ENCODE measurements around the gene FAM20C.

The FAM20C gene

GRCh38 chr7:211033-211714 lies 18.8 kb downstream of the FAM20C start:
- DNase-seq = no peak

DNA sequence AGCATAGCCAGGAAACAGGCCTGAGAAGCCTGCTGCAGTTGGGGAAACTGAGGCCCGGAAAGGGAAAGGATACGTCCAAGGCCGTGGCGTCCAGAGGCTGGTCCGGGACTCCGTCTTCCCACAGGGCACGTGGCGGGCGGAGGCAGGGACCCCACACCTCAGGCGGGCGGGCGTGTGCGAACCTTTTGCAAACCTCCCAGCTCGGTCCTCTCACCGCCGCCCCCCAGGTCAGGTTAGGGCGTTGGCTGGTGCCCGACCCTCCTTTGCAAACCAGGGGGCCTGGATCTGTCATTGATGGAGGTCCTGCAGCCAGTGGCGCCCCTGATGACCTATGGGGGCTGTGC lies 19.3 kb downstream of the FAM20C start:
- no peak for DNase-seq

- DNase-seq = no peak
Observed at GRCh38 chr7:212754-213153, 20.4 kb downstream of the FAM20C start.

GRCh38 chr7:213324-213993 lies 21.1 kb downstream of the FAM20C start:
- DNase-seq = no peak

DNA sequence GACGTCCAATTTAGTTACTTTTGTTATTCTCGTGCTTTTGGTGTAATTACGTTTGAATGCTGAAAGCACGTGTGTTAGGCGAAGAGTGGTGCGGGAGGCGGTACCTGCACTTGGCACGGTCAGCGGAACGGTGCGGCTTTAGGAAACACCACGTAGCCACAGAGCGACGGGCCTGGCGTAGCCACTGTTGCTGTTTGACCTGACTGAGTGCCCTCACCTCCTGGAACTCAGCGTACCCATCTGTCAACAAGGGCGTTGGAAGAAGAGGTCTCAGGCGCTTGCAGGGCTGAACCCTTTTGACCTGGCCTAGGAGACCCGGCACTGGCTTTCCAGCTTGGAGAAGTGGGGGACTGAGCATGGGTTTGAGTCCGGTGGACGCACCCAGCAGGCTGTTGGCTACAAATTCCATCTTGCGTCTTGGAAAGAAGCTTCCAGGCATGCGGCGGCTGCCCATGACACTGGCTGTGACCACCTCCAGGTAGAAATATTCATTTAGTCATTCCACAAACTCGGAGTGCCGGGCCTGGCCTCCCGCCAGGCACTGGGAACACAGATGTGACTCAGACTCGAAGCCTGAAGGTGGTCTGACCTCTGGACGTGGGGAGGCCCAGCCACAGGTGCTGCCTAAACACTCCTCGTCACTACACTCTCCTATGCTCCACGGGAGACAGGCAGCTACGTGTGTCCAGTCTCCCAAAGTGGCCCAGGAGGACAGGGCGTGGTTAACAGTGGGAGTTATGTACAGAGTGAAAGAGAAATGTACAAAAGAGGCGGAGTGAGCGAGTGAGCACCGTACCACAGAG lies 22.2 kb downstream of the FAM20C start:
- no peak for DNase-seq

DNA sequence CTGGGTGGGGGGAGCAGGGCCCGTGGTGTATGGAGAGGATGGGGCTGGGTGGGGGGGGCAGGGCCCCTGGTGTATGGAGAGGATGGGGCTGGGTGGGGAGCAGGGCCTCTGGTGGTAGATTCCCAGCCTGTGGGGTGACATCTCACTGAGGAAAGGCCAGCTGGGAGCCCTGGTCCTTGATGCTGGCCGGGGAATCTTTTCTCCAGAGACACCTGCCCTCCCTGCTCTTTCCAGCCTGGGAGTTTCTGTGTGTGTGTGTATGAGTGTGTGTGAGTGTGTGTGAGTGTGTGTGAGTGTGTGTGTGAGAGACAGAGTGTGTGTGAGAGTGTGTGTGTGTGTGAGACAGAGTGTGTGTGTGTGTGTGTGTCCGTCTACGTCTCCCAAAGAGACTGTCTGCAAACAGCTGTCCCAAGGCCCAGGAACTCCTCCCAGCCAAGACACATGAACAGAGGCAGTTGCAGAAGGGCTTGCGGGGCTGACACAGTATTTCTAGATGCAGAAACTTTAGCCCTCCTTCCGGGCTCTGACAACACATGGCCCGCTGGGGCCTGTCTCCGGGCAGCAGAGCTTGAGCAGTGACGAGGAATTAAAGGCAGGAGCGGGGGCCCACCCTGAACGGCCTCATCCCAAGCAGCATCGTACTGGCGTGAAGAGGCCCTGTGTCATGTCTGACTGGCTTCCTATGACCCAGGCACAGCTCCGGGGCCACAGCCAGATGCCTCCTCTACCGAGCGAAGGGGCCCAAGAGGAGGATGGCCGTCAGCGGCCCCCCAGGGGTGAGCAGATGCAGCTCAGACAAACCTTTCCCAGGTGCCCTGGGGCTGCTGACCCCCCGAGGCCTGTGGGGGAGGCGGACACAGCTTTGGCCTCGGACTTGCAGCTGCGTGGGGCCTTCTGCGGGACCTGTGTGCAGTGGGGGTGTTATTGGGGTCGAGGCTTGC lies 24.3 kb downstream of the FAM20C start:
- DNase-seq = no peak

GRCh38 chr7:217781-218180 lies 25.4 kb downstream of the FAM20C start:
- DNase-seq = no peak

DNA sequence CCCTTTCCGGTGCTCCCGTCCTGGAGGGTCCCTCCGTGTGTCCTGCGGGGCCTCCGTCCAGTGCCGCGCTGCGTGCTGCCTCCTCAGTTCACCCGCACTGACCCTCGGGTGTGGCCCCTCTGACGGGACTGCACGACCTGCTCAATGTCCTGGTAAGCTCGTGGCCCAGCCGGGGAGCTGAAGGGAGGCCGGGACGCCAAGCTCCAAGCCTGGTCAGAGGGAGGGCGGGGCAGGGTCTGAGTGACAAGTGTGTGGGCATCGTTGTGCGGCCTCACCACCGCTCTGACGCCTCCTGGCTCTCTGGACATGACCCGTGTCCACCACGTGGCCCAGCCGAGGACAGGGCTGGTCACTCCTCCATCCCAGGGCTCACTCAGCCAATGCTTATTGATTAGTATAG lies 25.9 kb downstream of the FAM20C start:
- DNase-seq = no peak

- DNase-seq = no peak
Observed at GRCh38 chr7:218896-219580, 26.7 kb downstream of the FAM20C start.

DNA sequence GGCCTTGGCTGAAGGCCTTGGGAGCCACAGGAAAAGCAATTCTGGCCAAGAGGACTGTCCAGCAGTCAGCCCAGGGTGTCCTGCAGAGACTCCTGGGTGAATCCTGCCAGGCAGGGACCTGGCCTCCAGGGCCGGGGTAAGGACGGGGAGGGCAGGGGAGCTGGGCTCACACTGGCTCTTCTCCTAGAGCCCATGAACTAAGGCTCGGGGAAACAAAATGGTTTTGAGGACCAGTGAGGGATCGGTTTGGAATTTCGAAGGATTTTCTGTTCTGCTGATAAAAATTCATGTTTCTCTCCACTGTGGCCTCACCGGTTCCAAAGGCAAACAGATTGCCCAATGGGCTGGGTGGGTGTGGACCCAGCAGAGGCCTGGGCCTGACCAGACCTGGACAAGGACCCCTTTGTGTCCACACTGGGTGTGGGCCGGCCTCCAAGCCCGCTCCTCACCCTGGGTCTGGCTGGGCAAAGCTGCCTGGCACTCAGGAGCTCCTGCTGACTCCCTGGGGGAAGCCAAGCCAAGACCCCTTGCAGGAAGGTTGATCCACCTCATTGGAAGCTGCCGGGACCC lies 27.3 kb downstream of the FAM20C start:
- no peak for DNase-seq

GRCh38 chr7:220151-220841 lies 27.9 kb downstream of the FAM20C start:
- peak; percentile 40 for DNase-seq

DNA sequence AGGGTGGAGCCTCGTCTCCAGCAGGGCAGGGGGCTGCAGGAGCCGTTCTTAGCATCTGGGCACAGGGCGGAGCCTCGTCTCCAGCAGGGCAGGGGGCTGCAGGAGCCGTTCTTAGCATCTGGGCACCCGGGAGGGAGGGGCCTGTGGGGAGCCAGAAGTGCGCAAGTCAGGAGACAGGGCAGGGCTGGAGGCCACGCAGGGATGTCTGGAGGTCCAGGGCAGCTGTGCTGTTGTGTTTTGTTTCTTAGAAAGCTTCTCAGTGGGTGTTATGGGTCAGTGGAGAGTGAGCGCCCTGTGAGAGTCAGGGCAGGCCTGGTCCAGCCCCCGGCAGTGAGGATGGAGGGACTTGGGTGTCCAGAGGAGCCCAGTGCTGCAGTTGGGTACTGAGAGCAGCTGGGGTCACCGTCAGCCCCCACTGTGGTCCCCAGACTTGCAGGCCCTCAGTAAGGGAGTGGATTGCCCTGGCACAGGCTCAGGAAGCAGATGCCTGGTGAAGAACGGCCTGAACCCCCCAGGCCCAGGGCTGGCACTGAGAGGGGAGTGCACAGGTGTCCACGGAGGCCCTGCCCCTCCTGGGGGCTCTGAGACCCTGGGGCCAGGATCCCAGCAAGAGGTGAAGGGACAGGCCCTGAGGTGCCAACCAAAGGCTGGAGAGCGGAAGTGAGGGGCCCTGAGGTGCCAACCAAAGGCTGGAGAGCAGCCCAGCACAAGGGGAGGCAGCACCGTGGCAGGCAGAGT lies 29.8 kb downstream of the FAM20C start:
- no peak for DNase-seq

DNA sequence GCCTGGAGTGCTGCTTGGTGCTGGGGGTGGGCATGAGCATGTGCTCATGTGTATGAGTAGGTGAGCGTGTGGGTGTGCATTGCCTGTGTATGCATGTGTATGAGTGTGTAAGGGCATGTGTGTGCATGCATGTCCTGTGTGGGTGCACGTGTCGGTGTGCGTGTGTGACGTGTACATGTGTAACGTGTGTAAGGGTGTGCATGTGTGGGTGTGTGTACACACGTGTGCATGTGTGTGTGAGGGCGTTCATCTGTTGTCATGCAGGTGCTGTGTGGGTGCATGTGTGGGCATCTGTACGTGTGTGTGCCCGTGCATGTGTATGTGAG lies 30.3 kb downstream of the FAM20C start:
- DNase-seq = no peak

DNA sequence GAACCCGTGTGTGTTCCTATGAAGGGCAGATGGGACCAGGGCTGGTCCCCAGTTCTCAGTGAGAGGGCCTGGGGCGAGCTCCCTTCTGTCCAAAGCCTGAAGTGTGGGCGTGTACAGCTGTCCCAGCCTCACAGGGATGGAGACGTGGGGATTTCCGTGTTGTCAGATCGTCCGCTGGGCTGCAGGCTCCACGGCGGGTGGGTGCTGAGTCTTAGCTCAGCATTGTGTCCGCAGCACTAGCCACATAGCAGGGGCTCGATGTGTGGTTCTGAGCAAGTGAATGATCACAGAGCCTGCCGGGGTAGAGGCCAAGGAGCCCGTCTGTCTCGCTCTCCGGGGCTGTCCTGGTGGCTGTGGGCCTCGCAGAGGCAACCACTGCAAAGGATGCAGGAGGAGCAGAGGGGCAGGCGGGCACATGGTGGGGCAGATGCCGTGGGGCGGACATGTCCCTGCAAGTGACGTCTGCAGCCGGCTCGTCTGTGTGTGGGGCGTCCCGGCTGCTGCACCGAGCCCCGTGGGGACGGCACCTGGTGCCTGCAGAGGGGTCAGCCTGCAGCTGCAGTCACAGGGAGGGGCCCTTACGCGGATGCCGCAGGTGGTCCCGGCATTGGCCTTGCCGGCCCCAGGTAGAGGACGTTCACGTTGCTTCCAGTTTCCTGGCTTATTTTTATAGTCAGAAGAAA lies 30.9 kb downstream of the FAM20C start:
- DNase-seq = no peak

- DNase-seq = no peak
Observed at GRCh38 chr7:223861-224260, 31.5 kb downstream of the FAM20C start.

GRCh38 chr7:226281-226895 lies 34.0 kb downstream of the FAM20C start:
- no peak for DNase-seq

- DNase-seq = no peak
Observed at GRCh38 chr7:227926-228325, 35.6 kb downstream of the FAM20C start.

GRCh38 chr7:228610-229009 lies 36.2 kb downstream of the FAM20C start:
- no peak for DNase-seq

GRCh38 chr7:229184-229964 lies 37.0 kb downstream of the FAM20C start:
- DNase-seq = no peak
